Neural cell (in vitro differentiated cells): ENCODE results near the gene ACP6. TPM values are rescaled to one million over a fixed set of nuclear protein-coding genes. Genes with fewer than 3 reads are reported as not detected.

Source experiments
- H2AFZ ChIP-seq: fragments of 200-600, 300-800 bp; sonication (generic), shearing (Covaris generic); 2 replicates; pipeline ENCODE4 v1.6.0; 2014; ENCODE audit warnings: low read depth, mild to moderate bottlenecking, antibody characterized with exemption, low read length, moderate library complexity
- H3F3A ChIP-seq: fragments of 200-600 bp; shearing (Covaris generic); 2 replicates; pipeline ENCODE4 v1.6.1; 2016; ENCODE audit warnings: mild to moderate bottlenecking, moderate library complexity, mixed read lengths, antibody characterized with exemption, low read length; ENCODE audit not compliant: insufficient read depth, poor library complexity, severe bottlenecking
- H3K27ac ChIP-seq: fragments of 200-600, 300-800 bp; sonication (generic), shearing (Covaris generic); 2 replicates; pipeline ENCODE4 v1.5.1; 2014; ENCODE audit warnings: mild to moderate bottlenecking, low read length, moderate library complexity
- H3K27me3 ChIP-seq: fragments of 300-800, 200-600 bp; sonication (generic), shearing (Covaris generic); 2 replicates; pipeline ENCODE4 v1.6.0; 2014; ENCODE audit warnings: mild to moderate bottlenecking, low read depth, low read length, moderate library complexity; ENCODE audit not compliant: insufficient read depth
- H3K36me3 ChIP-seq: fragments of 300-800, 200-600 bp; sonication (generic), shearing (Covaris generic); 2 replicates; pipeline ENCODE4 v1.5.1; 2014; ENCODE audit warnings: mild to moderate bottlenecking, antibody characterized with exemption, low read length, moderate library complexity; ENCODE audit not compliant: insufficient read depth
- H3K4me2 ChIP-seq: fragments of 300-800, 200-600 bp; sonication (generic), shearing (Covaris generic); 2 replicates; pipeline ENCODE4 v1.6.0; 2014; ENCODE audit warnings: mild to moderate bottlenecking, low read length
- H3K4me3 ChIP-seq: fragments of 300-800, 200-600 bp; sonication (generic), shearing (Covaris generic); 2 replicates; pipeline ENCODE4 v1.5.1; 2014; ENCODE audit warnings: mild to moderate bottlenecking, low read length, moderate library complexity
- H3K79me2 ChIP-seq: fragments of 200-600 bp; shearing (Covaris generic); replicated peaks from 2 replicates; pipeline ENCODE4 v1.6.0; 2014; ENCODE audit warnings: mild to moderate bottlenecking, low read length, moderate library complexity; ENCODE audit not compliant: insufficient read depth
- H3K9ac ChIP-seq: fragments of 300-800, 200-600 bp; sonication (generic), shearing (Covaris generic); 2 replicates; pipeline ENCODE4 v1.6.1; 2016; ENCODE audit warnings: mild to moderate bottlenecking, low read length, mixed read lengths
- H3K9me2 ChIP-seq: fragments of 200-600 bp; shearing (Covaris generic); 2 replicates; pipeline ENCODE4 v1.6.1; 2016; ENCODE audit warnings: mild to moderate bottlenecking, low read length, mixed read lengths; ENCODE audit not compliant: insufficient read depth
- H3K9me3 ChIP-seq: fragments of 200-600, 300-800 bp; sonication (generic), shearing (Covaris generic); 2 replicates; pipeline ENCODE4 v1.6.1; 2016; ENCODE audit warnings: mild to moderate bottlenecking, mixed run types, low read length, moderate library complexity, mixed read lengths
- H4K20me1 ChIP-seq: fragments of 200-600 bp; shearing (Covaris generic); 2 replicates; pipeline ENCODE4 v1.6.1; 2016; ENCODE audit warnings: mild to moderate bottlenecking, mixed run types; ENCODE audit not compliant: insufficient read depth
- EP300 ChIP-seq: fragments of 450-650 bp; conservative IDR thresholded peaks from 2 replicates; pipeline ENCODE4 v1.6.1; 2014; ENCODE audit warnings: antibody characterized with exemption, mild to moderate bottlenecking, moderate library complexity; ENCODE audit not compliant: poor library complexity, severe bottlenecking
- EZH2 ChIP-seq: fragments of 200-600, 300-800 bp; shearing (Covaris generic), sonication (generic); IDR thresholded peaks from 2 replicates; pipeline ENCODE4 v1.6.1; 2014; ENCODE audit warnings: antibody characterized with exemption, low read length, borderline replicate concordance, mild to moderate bottlenecking; ENCODE audit not compliant: insufficient read depth, poor library complexity, severe bottlenecking
- MXI1 ChIP-seq: fragments of 450-650 bp; conservative IDR thresholded peaks from 2 replicates; pipeline ENCODE4 v1.6.1; 2014; ENCODE audit warnings: antibody characterized with exemption, mild to moderate bottlenecking; ENCODE audit not compliant: poor library complexity, severe bottlenecking
- POLR2AphosphoS5 ChIP-seq: IDR thresholded peaks from 2 replicates; pipeline ENCODE4 v1.6.1; 2012
- SMC3 ChIP-seq: fragments of 450-650 bp; conservative IDR thresholded peaks from 2 replicates; pipeline ENCODE4 v1.6.1; 2014; ENCODE audit warnings: antibody characterized with exemption, mild to moderate bottlenecking, moderate library complexity; ENCODE audit not compliant: poor library complexity
- TAF1 ChIP-seq: IDR thresholded peaks from 2 replicates; pipeline ENCODE4 v1.6.1; 2012; ENCODE audit warnings: low read depth
- polyA plus RNA-seq: library from polyadenylated mRNA; depleted of rRNA; stranded (reverse); fragments of >200 nt; gene quantifications from 2 replicates; pipeline ENCODE4 v1.2.3, GENCODE V29; 2014
- TF ChIP-seq, protein P1 (sequence below): fragments of 450-650 bp; IDR thresholded peaks from 2 replicates; pipeline ENCODE4 v1.5.1; 2014; ENCODE audit warnings: antibody characterized with exemption, mild to moderate bottlenecking, moderate library complexity; ENCODE audit not compliant: poor library complexity, severe bottlenecking
- TF ChIP-seq, protein P2 (sequence below): IDR thresholded peaks from 2 replicates; pipeline ENCODE4 v1.6.1; 2012; ENCODE audit warnings: borderline replicate concordance

ACP6 gene
- polyA plus RNA-seq, 1 donor from 2014 or later = 2.9 TPM

DNA sequence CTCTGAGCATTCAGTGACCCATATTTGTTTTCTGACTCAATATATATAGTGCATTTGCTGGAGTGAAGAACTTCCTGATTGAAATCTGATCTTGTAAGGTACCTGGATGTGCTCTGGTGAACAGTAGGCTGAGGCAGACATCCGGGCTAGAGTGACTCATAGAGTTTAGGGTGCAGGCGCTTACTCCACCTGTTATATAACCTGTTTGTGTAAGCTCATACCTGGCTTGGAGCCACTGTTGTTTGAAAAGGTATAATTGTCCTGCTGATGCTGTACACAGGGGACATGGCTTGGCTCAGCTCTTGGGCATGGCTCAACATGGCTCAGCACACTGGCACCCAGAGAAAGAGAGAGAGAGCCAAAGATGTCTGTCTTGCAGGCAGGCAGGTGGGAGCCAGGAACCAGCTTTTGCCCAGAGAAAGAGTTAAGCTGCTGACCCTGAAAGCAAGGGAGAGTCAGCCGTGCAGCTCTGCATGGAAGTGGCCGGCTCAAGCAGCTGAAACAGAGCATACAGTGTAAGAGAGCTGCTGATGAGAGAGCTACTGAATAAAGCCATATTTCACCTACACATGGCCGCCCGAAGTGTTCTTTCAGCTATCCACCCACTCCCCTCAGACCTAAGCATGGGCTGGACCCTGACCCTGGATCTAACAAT is 46.9 kb upstream of the ACP6 start:
- Histone ChIP-seq H3K9me2 (no peaks in the 10 kb centered on the region), H3K9me3 (no peaks in the 10 kb centered on the region), H4K20me1 (no peaks in the 10 kb centered on the region), H3K27ac (no peak overlapping the region), H3F3A (no peaks in the 10 kb centered on the region), H3K9ac (no peak overlapping the region), H3K4me2 (no peak overlapping the region), H3K4me3 (no peak overlapping the region), H2AFZ (no peak overlapping the region), H3K79me2 (no peaks in the 10 kb centered on the region), H3K36me3 (no peaks in the 10 kb centered on the region), H3K27me3 (no peaks in the 10 kb centered on the region)
- TF ChIP-seq TAF1 = no peak
- no peak for TF ChIP-seq MXI1
- no peak for TF ChIP-seq SMC3
- no peak for TF ChIP-seq POLR2AphosphoS5

DNA sequence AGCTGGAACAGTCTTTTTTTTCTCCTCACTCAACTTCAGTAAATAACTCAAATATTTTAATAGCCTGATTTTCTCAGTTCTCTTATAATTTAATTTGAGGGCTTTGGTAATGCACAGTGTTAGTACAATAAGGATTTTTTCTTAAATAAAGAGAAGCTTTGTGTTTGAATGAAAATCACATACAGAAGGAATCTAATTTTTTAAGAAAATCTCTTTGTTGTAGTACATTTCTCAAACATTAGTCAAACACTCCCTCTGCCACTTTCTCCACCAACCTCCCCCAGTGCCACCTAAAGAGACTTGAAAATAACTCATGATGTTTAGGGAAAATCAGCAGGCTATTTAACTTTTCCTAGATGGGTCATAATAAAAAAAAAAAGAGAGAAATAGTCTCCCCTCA is 42.3 kb upstream of the ACP6 start:
- H4K20me1 ChIP-seq = no peaks in the 10 kb centered on the region
- H3K9me2 ChIP-seq = no peaks in the 10 kb centered on the region
- H2AFZ ChIP-seq = no peak overlapping the region
- no peaks in the 10 kb centered on the region for H3K9me3 ChIP-seq
- no peaks in the 10 kb centered on the region for H3K36me3 ChIP-seq
- no peak overlapping the region for H3K9ac ChIP-seq
- no peaks in the 10 kb centered on the region for H3K79me2 ChIP-seq
- no peak overlapping the region for H3K4me3 ChIP-seq
- no peak overlapping the region for H3K4me2 ChIP-seq
- no peaks in the 10 kb centered on the region for H3F3A ChIP-seq
- no peaks in the 10 kb centered on the region for H3K27me3 ChIP-seq
- H3K27ac ChIP-seq = no peak overlapping the region
- TF ChIP-seq EP300 = no peak
- TF ChIP-seq POLR2AphosphoS5 = no peak
- TF ChIP-seq, protein P1, sequence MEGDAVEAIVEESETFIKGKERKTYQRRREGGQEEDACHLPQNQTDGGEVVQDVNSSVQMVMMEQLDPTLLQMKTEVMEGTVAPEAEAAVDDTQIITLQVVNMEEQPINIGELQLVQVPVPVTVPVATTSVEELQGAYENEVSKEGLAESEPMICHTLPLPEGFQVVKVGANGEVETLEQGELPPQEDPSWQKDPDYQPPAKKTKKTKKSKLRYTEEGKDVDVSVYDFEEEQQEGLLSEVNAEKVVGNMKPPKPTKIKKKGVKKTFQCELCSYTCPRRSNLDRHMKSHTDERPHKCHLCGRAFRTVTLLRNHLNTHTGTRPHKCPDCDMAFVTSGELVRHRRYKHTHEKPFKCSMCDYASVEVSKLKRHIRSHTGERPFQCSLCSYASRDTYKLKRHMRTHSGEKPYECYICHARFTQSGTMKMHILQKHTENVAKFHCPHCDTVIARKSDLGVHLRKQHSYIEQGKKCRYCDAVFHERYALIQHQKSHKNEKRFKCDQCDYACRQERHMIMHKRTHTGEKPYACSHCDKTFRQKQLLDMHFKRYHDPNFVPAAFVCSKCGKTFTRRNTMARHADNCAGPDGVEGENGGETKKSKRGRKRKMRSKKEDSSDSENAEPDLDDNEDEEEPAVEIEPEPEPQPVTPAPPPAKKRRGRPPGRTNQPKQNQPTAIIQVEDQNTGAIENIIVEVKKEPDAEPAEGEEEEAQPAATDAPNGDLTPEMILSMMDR = no peak
- TF ChIP-seq, protein P2, sequence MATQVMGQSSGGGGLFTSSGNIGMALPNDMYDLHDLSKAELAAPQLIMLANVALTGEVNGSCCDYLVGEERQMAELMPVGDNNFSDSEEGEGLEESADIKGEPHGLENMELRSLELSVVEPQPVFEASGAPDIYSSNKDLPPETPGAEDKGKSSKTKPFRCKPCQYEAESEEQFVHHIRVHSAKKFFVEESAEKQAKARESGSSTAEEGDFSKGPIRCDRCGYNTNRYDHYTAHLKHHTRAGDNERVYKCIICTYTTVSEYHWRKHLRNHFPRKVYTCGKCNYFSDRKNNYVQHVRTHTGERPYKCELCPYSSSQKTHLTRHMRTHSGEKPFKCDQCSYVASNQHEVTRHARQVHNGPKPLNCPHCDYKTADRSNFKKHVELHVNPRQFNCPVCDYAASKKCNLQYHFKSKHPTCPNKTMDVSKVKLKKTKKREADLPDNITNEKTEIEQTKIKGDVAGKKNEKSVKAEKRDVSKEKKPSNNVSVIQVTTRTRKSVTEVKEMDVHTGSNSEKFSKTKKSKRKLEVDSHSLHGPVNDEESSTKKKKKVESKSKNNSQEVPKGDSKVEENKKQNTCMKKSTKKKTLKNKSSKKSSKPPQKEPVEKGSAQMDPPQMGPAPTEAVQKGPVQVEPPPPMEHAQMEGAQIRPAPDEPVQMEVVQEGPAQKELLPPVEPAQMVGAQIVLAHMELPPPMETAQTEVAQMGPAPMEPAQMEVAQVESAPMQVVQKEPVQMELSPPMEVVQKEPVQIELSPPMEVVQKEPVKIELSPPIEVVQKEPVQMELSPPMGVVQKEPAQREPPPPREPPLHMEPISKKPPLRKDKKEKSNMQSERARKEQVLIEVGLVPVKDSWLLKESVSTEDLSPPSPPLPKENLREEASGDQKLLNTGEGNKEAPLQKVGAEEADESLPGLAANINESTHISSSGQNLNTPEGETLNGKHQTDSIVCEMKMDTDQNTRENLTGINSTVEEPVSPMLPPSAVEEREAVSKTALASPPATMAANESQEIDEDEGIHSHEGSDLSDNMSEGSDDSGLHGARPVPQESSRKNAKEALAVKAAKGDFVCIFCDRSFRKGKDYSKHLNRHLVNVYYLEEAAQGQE = no peak
- TF ChIP-seq TAF1 = no peak
- no peak for TF ChIP-seq EZH2
